SK-N-SH (cell line): ENCODE measurements around the gene ATP6V0E2. TPM values are rescaled to one million over a fixed set of nuclear protein-coding genes. Genes with fewer than 3 reads are reported as not detected.

ENCODE experiments used
- CTCF ChIA-PET: fragments of 300-600, 350-600 bp; formaldehyde crosslinking; extraction: SDS; loops from one replicate; lab custom pipeline; 2021; lab: Yijun Ruan, JAX
- POLR2A ChIA-PET: fragments of 350-600 bp; sonication (Branson Sonifier 250); formaldehyde crosslinking; extraction: SDS; loops from one replicate; lab custom pipeline; 2020; ENCODE audit warnings: antibody characterized with exemption, inconsistent platforms; lab: Yijun Ruan, JAX
- DNase-seq: peaks from one replicate; pipeline ENCODE4 v3.0.0; 2012
- H2AFZ ChIP-seq: fragments of 200-600 bp; sonication (generic); 2 replicates; pipeline ENCODE4 v1.8.1; 2016; ENCODE audit warnings: antibody characterized with exemption, mild to moderate bottlenecking, low read depth
- H3F3A ChIP-seq: fragments of 200-600 bp; sonication (generic); replicated peaks from 2 replicates; pipeline ENCODE3; 2016; ENCODE audit warnings: antibody characterized with exemption, mild to moderate bottlenecking; ENCODE audit not compliant: insufficient read depth
- H3K27ac ChIP-seq, 2 experiments: fragments of 200-500 bp in 1 of 2; fragments of 200-600 bp in 1 of 2; sonication (Bioruptor generic) in 1 of 2; sonication (generic), shearing (Covaris generic) in 1 of 2; 2 replicates each; pipeline versions ENCODE4 v1.5.1 to v1.6.1; 2014 to 2016; ENCODE audit warnings: low read depth in 2 of 2, inconsistent platforms in 1 of 2, low read length in 1 of 2, mild to moderate bottlenecking in 1 of 2, mixed read lengths in 1 of 2
- H3K27me3 ChIP-seq: fragments of 200-600 bp; sonication (generic), shearing (Covaris generic); 2 replicates; pipeline ENCODE4 v1.6.1; 2016; ENCODE audit warnings: mixed run types; ENCODE audit not compliant: insufficient read depth
- H3K36me3 ChIP-seq, 2 experiments: fragments of 200-500 bp in 1 of 2; fragments of 200-600 bp in 1 of 2; sonication (Bioruptor generic) in 1 of 2; sonication (generic) in 1 of 2; replicated peaks in 1 of 2; 2 replicates each; pipeline versions ENCODE3 to v1.5.1; 2014 to 2016; ENCODE audit warnings: low read length in 1 of 2, mild to moderate bottlenecking in 1 of 2; ENCODE audit not compliant: insufficient read depth in 2 of 2, control insufficient read depth in 1 of 2
- H3K4me1 ChIP-seq, 2 experiments: fragments of 200-500 bp in 1 of 2; fragments of 200-600 bp in 1 of 2; sonication (Bioruptor generic) in 1 of 2; sonication (generic), shearing (Covaris generic) in 1 of 2; 2 replicates each; pipeline versions ENCODE4 v1.5.1 to v1.6.1; 2014 to 2016; ENCODE audit warnings: low read depth in 1 of 2, low read length in 1 of 2, mixed run types in 1 of 2; ENCODE audit not compliant: insufficient read depth in 2 of 2, control insufficient read depth in 1 of 2
- H3K4me2 ChIP-seq: fragments of 200-600 bp; sonication (generic), shearing (Covaris generic); 2 replicates; pipeline ENCODE4 v1.6.1; 2017; ENCODE audit warnings: mixed run types
- H3K4me3 ChIP-seq, 2 experiments: fragments of 200-500 bp in 1 of 2; fragments of 200-600 bp in 1 of 2; sonication (Bioruptor generic) in 1 of 2; sonication (generic), shearing (Covaris generic) in 1 of 2; 2 replicates each; pipeline versions ENCODE4 v1.5.1 to v1.8.1; 2014 to 2016; ENCODE audit warnings: low read depth in 2 of 2, inconsistent platforms in 1 of 2, low read length in 1 of 2, mild to moderate bottlenecking in 1 of 2, mixed read lengths in 1 of 2, moderate library complexity in 1 of 2
- H3K79me2 ChIP-seq: fragments of 200-600 bp; sonication (generic); 2 replicates; pipeline ENCODE4 v1.8.1; 2017; ENCODE audit warnings: mild to moderate bottlenecking; ENCODE audit not compliant: insufficient read depth
- H3K9ac ChIP-seq: fragments of 200-600 bp; sonication (generic); 2 replicates; pipeline ENCODE4 v1.6.1; 2017; ENCODE audit warnings: mixed run types
- H3K9me2 ChIP-seq: fragments of 200-600 bp; sonication (generic); 2 replicates; pipeline ENCODE4 v1.6.1; 2017; ENCODE audit warnings: mixed run types
- H3K9me3 ChIP-seq: fragments of 200-600 bp; sonication (generic); 2 replicates; pipeline ENCODE4 v1.6.1; 2017; ENCODE audit warnings: mixed run types, mild to moderate bottlenecking, moderate library complexity
- H4K20me1 ChIP-seq: fragments of 200-600 bp; sonication (generic); 2 replicates; pipeline ENCODE4 v1.6.1; 2017; ENCODE audit warnings: mild to moderate bottlenecking, mixed run types; ENCODE audit not compliant: insufficient read depth
- CHD2 ChIP-seq: fragments of 150-350 bp; IDR thresholded peaks from 2 replicates; pipeline ENCODE4 v1.6.1; 2018; ENCODE audit warnings: low read length; ENCODE audit not compliant: partially characterized antibody
- EP300 ChIP-seq, 2 experiments: IDR thresholded peaks; 2 replicates each; pipeline versions ENCODE4 v1.4.0 to v1.6.1; 2012; ENCODE audit warnings: borderline replicate concordance in 1 of 2, low read depth in 1 of 2, low read length in 1 of 2
- EZH2phosphoT487 ChIP-seq: fragments of 200-600 bp; sonication (generic); IDR thresholded peaks from 2 replicates; pipeline ENCODE4 v1.6.1; 2017; ENCODE audit warnings: low read depth, mixed run types, mild to moderate bottlenecking, antibody characterized with exemption, moderate library complexity, borderline replicate concordance
- FOXJ3 ChIP-seq: sonication (generic); formaldehyde crosslinking; IDR thresholded peaks from 2 replicates; pipeline ENCODE4 v1.5.1; 2020; ENCODE audit warnings: mild to moderate bottlenecking, missing genetic modification reagents
- FOXM1 ChIP-seq: IDR thresholded peaks from 2 replicates; pipeline ENCODE4 v1.4.0; 2012; ENCODE audit warnings: low read depth, mild to moderate bottlenecking
- IRF3 ChIP-seq: fragments of 150-350 bp; IDR thresholded peaks from 2 replicates; pipeline ENCODE4 v1.6.1; 2016; ENCODE audit warnings: mild to moderate bottlenecking, low read depth, low read length
- MXI1 ChIP-seq: IDR thresholded peaks from 2 replicates; pipeline ENCODE4 v1.6.1; 2012; ENCODE audit warnings: mild to moderate bottlenecking, low read depth, low read length, improper control_type of control experiment
- PBX3 ChIP-seq: IDR thresholded peaks from 2 replicates; pipeline ENCODE4; 2012
- POLR2AphosphoS5 ChIP-seq: IDR thresholded peaks from 2 replicates; pipeline ENCODE4 v1.6.1; 2012; ENCODE audit warnings: low read depth, low read length
- RCOR1 ChIP-seq: fragments of 150-350 bp; IDR thresholded peaks from 2 replicates; pipeline ENCODE4 v1.6.1; 2017; ENCODE audit warnings: antibody characterized with exemption, low read length
- REST ChIP-seq: IDR thresholded peaks from 2 replicates; pipeline ENCODE4 v1.6.1; 2012; ENCODE audit warnings: mild to moderate bottlenecking, low read depth, low read length, moderate library complexity
- SIN3A ChIP-seq: IDR thresholded peaks from 2 replicates; pipeline ENCODE4 v1.6.1; 2012; ENCODE audit warnings: low read depth, mild to moderate bottlenecking, low read length, moderate library complexity, borderline replicate concordance
- TAF1 ChIP-seq: IDR thresholded peaks from 2 replicates; pipeline ENCODE4 v1.6.1; 2012; ENCODE audit warnings: low read depth, mild to moderate bottlenecking, low read length, moderate library complexity, borderline replicate concordance
- TCF12 ChIP-seq: IDR thresholded peaks from 2 replicates; pipeline ENCODE4 v1.4.0; 2012
- YY1 ChIP-seq: IDR thresholded peaks from 2 replicates; pipeline ENCODE4 v1.4.0; 2012; ENCODE audit warnings: low read depth, mild to moderate bottlenecking
- ZBTB33 ChIP-seq: IDR thresholded peaks from 2 replicates; pipeline ENCODE4 v1.4.0; 2012; ENCODE audit warnings: low read depth, borderline replicate concordance
- WGBS: methylation state at CpG from one replicate; pipeline ENCODE4 v1.1.6; 2017; ENCODE audit warnings: low lambda C conversion rate; 5-methylcytosine and 5-hydroxymethylcytosine counted together
- polyA plus RNA-seq, 3 experiments: library from polyadenylated mRNA; depleted of rRNA; stranded (reverse); fragments of >200 nt; gene quantifications; 2 replicates each; pipeline ENCODE4 v1.2.3, GENCODE V29; 2012

Gene ATP6V0E2
- polyA plus RNA-seq, 1 of the 3 experiments (the other 2 are of a cell fraction), result 49.6 TPM

- no peak overlapping the region for H3K27ac ChIP-seq
- H3K9me3 ChIP-seq, result no peaks in the 10 kb centered on the region
- no peak overlapping the region for H2AFZ ChIP-seq
- ChIA-PET POLR2A (interaction anchor here (1.0 kb wide), 1 partner anchor 9 kb away, joined by 4 read pairs; no protein-coding TSS in a partner anchor), CTCF (interaction anchor here (0.9 to 3.2 kb wide), 21 partner anchors 9 to 837 kb away, joined by 3 to 17 read pairs (median 5); partner anchors contain the start of genes ACTR3C, ATP6V0E2, LRRC61 and ZNF783)
- no peak overlapping the region for H3K4me2 ChIP-seq
- 88% methylated on average over 4 of the region's 4 CpGs for WGBS
- H4K20me1 ChIP-seq, result no peaks in the 10 kb centered on the region
- TF ChIP-seq EZH2phosphoT487 (no peak), MXI1 (no peak), POLR2AphosphoS5 (no peak), SIN3A (no peak), CHD2 (no peak), ZBTB33 (no peak), FOXM1 (no peak), TAF1 (no peak), FOXJ3 (CRISPR knock-in tag) (no peak), RCOR1 (no peak), PBX3 (no peak), EP300 (IDR thresholded peaks at IDR 0.05; ENCODE audit: borderline replicate concordance in 1 of 2, low read depth in 1 of 2, low read length in 1 of 2) (no peak), IRF3 (no peak), YY1 (no peak), TCF12 (no peak), REST (no peak)
- no peaks in the 10 kb centered on the region for H3K79me2 ChIP-seq
- no peaks in the 10 kb centered on the region for H3F3A ChIP-seq
- no peaks in the 10 kb centered on the region for H3K27me3 ChIP-seq
- no peak overlapping the region for H3K9ac ChIP-seq
- H3K36me3 ChIP-seq, result peaks cover 0 to 4% of the 10 kb centered on the region in 2 experiments
- no peaks in the 10 kb centered on the region; a peak in 1 of 4 replicates for H3K4me1 ChIP-seq
- no peaks in the 10 kb centered on the region for H3K9me2 ChIP-seq
- no peak for DNase-seq
- H3K4me3 ChIP-seq, result no peak overlapping the region
Observed at GRCh38 chr7:149884016-149884415, 10.2 kb downstream of the ATP6V0E2 start.
